OCI-LY7 (cell line): ENCODE measurements around the gene MRM1. TPM values are rescaled to one million over a fixed set of nuclear protein-coding genes. Genes with fewer than 3 reads are reported as not detected.

Source experiments
- BruUV-seq: library from RNA; stranded (reverse); fragments of 400-500 nt; replicated peaks from 2 replicates; lab custom pipeline; 2021; lab: Mats Ljungman, UMichigan
- CTCF ChIA-PET: fragments of 300-600 bp; sonication (Branson Sonifier 250); formaldehyde crosslinking; loops from one replicate; lab custom pipeline; 2022; ENCODE audit warnings: antibody characterized with exemption; ENCODE audit not compliant: unreplicated experiment; lab: Charles Lee
- POLR2A ChIA-PET: fragments of 300-600 bp; sonication (Branson Sonifier 250); formaldehyde crosslinking; loops from one replicate; lab custom pipeline; 2022; ENCODE audit warnings: antibody characterized with exemption; lab: Charles Lee
- DNase-seq: peaks from one replicate; pipeline ENCODE4 v3.0.0-alpha.2; 2015; ENCODE audit warnings: low spot score
- H2AFZ ChIP-seq: fragments of 200-600 bp; sonication (generic), shearing (Covaris generic); 2 replicates; pipeline ENCODE4 v1.6.1; 2014; ENCODE audit warnings: mild to moderate bottlenecking, antibody characterized with exemption, low read length, moderate library complexity
- H3K27ac ChIP-seq: fragments of 200-600 bp; sonication (generic); 2 replicates; pipeline ENCODE4 v1.5.1; 2014; ENCODE audit warnings: mixed run types, low read depth, mild to moderate bottlenecking, moderate library complexity, low read length, inconsistent platforms; ENCODE audit not compliant: poor library complexity, severe bottlenecking
- H3K36me3 ChIP-seq: fragments of 200-600 bp; sonication (generic); 2 replicates; pipeline ENCODE4 v1.6.1; 2014; ENCODE audit warnings: mild to moderate bottlenecking, antibody characterized with exemption, low read length, moderate library complexity, mixed read lengths; ENCODE audit not compliant: insufficient read depth
- H3K4me1 ChIP-seq: fragments of 200-600 bp; sonication (generic); 2 replicates; pipeline ENCODE4 v1.5.1; 2014; ENCODE audit warnings: mild to moderate bottlenecking, low read length; ENCODE audit not compliant: insufficient read depth, poor library complexity, severe bottlenecking
- H3K4me2 ChIP-seq: fragments of 200-600 bp; sonication (generic); 2 replicates; pipeline ENCODE4 v1.6.1; 2014; ENCODE audit warnings: mild to moderate bottlenecking, low read length
- H3K4me3 ChIP-seq: fragments of 200-600 bp; sonication (generic); 2 replicates; pipeline ENCODE4 v1.5.1; 2014; ENCODE audit warnings: mild to moderate bottlenecking, low read depth, low read length; ENCODE audit not compliant: poor library complexity, severe bottlenecking
- H3K79me2 ChIP-seq: fragments of 200-600 bp; sonication (generic); 2 replicates; pipeline ENCODE4 v1.6.1; 2016; ENCODE audit warnings: low read depth, mild to moderate bottlenecking, low read length, moderate library complexity, mixed read lengths; ENCODE audit not compliant: insufficient read depth
- H3K9me2 ChIP-seq: fragments of 200-600 bp; sonication (generic); 2 replicates; pipeline ENCODE4 v1.6.1; 2016; ENCODE audit warnings: mild to moderate bottlenecking, low read length, mixed read lengths; ENCODE audit not compliant: insufficient read depth
- H3K9me3 ChIP-seq: fragments of 200-600 bp; sonication (generic); 2 replicates; pipeline ENCODE4 v1.6.1; 2014; ENCODE audit warnings: mild to moderate bottlenecking, mixed run types, low read length, mixed read lengths
- H4K20me1 ChIP-seq: fragments of 200-600 bp; sonication (generic); 2 replicates; pipeline ENCODE4 v1.6.1; 2014; ENCODE audit warnings: mild to moderate bottlenecking, antibody characterized with exemption, low read length, moderate library complexity, mixed read lengths; ENCODE audit not compliant: insufficient read depth
- EZH2phosphoT487 ChIP-seq: fragments of 200-600 bp; sonication (generic); IDR thresholded peaks from 2 replicates; pipeline ENCODE4 v1.6.1; 2018; ENCODE audit warnings: low read depth, borderline replicate concordance, mild to moderate bottlenecking, mixed run types, antibody characterized with exemption, low read length, moderate library complexity, mixed read lengths
- intact Hi-C: fragments of 100-400 bp; cut with micrococcal nuclease; formaldehyde crosslinking; loops from one replicate; pipeline ENCODE4 v1.10.0; 2022; ENCODE audit not compliant: unreplicated experiment
- total RNA-seq, 2 experiments: library from RNA; depleted of rRNA in 1 of 2; stranded (reverse); fragments of >200 nt in 1 of 2; shearing (Covaris generic) in 1 of 2; gene quantifications; 2 replicates each; pipeline ENCODE4 v1.2.3, GENCODE V29; 2014 to 2022
- TF ChIP-seq, protein P1 (sequence below): fragments of 200-600 bp; sonication (generic); conservative IDR thresholded peaks from 2 replicates; pipeline ENCODE4 v1.5.1; 2014; ENCODE audit warnings: mild to moderate bottlenecking, antibody characterized with exemption, low read length, moderate library complexity, mixed read lengths

The MRM1 gene
- total RNA-seq, 2 experiments from 2014 or later = 22.5 to 22.6 TPM

DNA sequence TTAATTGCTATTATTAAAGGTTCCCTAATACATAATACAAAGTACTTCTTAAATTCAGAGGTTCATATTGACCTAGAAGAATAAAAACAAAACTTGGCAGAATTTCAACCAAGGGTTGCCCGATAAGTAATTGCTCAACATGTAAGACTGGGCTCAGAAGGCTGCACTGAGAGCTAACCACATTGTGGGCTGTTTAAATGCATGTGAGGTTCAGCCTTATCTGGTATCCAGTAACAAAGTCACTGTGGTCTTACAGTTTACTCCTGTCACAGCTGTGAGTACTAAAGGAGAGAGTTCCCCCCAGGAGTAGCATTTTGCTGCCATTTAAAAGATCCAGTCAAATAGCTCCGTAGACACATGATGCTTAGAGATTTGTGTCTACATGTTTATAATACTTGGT is 11.3 kb upstream of the MRM1 start:
- no TSS peak for BruUV-seq
- no peaks in the 10 kb centered on the region for H3K9me2 ChIP-seq
- no peak for DNase-seq
- H2AFZ ChIP-seq = no peak overlapping the region
- no peaks in the 10 kb centered on the region for H3K9me3 ChIP-seq
- TF ChIP-seq, protein P1, sequence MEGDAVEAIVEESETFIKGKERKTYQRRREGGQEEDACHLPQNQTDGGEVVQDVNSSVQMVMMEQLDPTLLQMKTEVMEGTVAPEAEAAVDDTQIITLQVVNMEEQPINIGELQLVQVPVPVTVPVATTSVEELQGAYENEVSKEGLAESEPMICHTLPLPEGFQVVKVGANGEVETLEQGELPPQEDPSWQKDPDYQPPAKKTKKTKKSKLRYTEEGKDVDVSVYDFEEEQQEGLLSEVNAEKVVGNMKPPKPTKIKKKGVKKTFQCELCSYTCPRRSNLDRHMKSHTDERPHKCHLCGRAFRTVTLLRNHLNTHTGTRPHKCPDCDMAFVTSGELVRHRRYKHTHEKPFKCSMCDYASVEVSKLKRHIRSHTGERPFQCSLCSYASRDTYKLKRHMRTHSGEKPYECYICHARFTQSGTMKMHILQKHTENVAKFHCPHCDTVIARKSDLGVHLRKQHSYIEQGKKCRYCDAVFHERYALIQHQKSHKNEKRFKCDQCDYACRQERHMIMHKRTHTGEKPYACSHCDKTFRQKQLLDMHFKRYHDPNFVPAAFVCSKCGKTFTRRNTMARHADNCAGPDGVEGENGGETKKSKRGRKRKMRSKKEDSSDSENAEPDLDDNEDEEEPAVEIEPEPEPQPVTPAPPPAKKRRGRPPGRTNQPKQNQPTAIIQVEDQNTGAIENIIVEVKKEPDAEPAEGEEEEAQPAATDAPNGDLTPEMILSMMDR = no peak
- no peak for TF ChIP-seq EZH2phosphoT487
- H3K36me3 ChIP-seq = peaks cover 60% of the 10 kb centered on the region
- H3K4me3 ChIP-seq = no peak overlapping the region
- peaks cover 19% of the 10 kb centered on the region for H3K4me1 ChIP-seq
- peaks cover 3% of the 10 kb centered on the region; the same call in 1 of the 2 replicates for H4K20me1 ChIP-seq
- ChIA-PET CTCF (no interaction called here), POLR2A (no interaction called here)
- H3K27ac ChIP-seq = no peak overlapping the region
- intact Hi-C loops = no loop called here
- H3K4me2 ChIP-seq = no peak overlapping the region
- no peaks in the 10 kb centered on the region for H3K79me2 ChIP-seq

DNA sequence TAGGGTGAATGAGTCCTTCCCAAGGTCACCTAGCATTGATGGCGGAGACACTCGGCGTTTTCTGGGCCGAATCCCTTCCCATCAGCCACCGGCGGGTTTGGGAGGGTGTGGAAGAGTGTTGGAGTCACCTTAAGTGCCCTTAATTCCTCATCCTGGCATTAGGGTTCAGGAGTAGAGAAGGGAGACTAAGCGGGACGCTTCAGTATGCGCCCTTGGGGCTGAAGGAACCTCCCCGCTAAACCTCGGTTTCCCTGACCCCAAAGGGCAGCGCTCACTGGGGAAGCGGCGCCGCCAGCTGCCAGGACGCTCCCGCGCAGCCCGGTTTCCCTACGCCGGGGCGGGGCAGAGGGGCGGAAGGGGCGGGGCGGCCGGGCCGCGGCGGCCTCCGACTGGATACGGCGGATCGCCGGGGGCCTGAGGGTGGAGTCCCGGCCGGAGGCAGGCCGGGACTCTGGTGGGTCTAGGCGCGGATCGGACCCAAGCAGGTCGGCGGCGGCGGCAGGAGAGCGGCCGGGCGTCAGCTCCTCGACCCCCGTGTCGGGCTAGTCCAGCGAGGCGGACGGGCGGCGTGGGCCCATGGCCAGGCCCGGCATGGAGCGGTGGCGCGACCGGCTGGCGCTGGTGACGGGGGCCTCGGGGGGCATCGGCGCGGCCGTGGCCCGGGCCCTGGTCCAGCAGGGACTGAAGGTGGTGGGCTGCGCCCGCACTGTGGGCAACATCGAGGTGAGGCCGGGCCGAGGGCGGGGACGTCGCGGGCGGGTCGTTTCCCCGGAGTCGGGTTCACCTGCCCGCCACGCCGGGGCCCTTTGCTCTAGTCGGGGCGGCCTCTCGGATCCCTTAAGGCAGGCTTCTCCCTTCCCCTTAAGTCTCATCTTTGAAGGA is 9.7 kb upstream of the MRM1 start, which contains the start of gene DHRS11:
Gene DHRS11, plus strand, starts transcription at position 446 of the 882 bp plus-strand sequence. Its CDS starts 131 bp downstream, at position 577.
- no TSS peak for BruUV-seq
- no peak for TF ChIP-seq EZH2phosphoT487
- TF ChIP-seq, protein P1 = no peak
- Histone ChIP-seq H3K79me2 (no peaks in the 10 kb centered on the region), H3K36me3 (peaks cover 46% of the 10 kb centered on the region), H3K4me3 (peak within 1 kb of the TSS; percentile 82), H3K27ac (peak within 1 kb of the TSS; percentile 18), H2AFZ (peak within 1 kb of the TSS; percentile 53; the same call in 1 of the 2 replicates), H3K4me1 (peaks cover 19% of the 10 kb centered on the region), H4K20me1 (peaks cover 3% of the 10 kb centered on the region; the same call in 1 of the 2 replicates), H3K9me3 (no peaks in the 10 kb centered on the region), H3K9me2 (no peaks in the 10 kb centered on the region), H3K4me2 (peak within 1 kb of the TSS; percentile 91)
- intact Hi-C loops = no loop called here
- peak; percentile 78 for DNase-seq
- ChIA-PET CTCF (no interaction called here), POLR2A (no interaction called here)

DNA sequence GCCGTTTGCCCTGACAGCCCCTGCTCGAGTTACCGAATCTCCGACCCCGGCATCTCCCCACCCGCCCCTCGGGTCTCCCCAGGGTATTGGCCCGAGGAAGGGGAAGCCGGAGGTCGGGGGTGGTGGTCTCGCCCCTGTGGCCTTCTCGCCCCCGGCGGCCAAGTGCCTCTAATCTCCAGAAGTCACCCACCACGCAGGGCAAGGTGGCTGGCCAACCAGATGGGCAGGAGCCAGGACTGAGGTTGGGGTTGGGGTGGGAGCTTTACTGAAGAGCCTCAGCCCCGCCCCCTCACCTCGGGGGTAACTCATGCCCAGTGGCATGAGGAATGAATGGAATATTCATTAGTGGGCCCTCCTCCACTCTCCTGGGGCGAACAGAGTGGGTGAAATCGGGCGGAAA is 9.1 kb upstream of the MRM1 start:
- Histone ChIP-seq H3K36me3 (peaks cover 39% of the 10 kb centered on the region), H2AFZ (peak overlapping the region; percentile 53; the same call in 1 of the 2 replicates), H3K9me3 (no peaks in the 10 kb centered on the region), H3K79me2 (no peaks in the 10 kb centered on the region), H3K4me2 (peak overlapping the region; percentile 91), H3K9me2 (no peaks in the 10 kb centered on the region), H4K20me1 (peaks cover 3% of the 10 kb centered on the region; the same call in 1 of the 2 replicates), H3K4me1 (peaks cover 19% of the 10 kb centered on the region), H3K4me3 (peak overlapping the region; percentile 82), H3K27ac (no peak overlapping the region)
- CTCF ChIA-PET = no interaction called here
- POLR2A ChIA-PET = interaction anchor here (1.2 to 1.4 kb wide), 2 partner anchors 9 to 46 kb away, joined by 4 to 10 read pairs; partner anchors contain the start of gene MRM1
- no peak for DNase-seq
- intact Hi-C loops = no loop called here
- TF ChIP-seq, protein P1 = no peak
- no peak for TF ChIP-seq EZH2phosphoT487
- no TSS peak for BruUV-seq
